HepG2 (cell line): Measurements from ENCODE around the gene COX4I2. TPM values are rescaled to one million over a fixed set of nuclear protein-coding genes. Genes with fewer than 3 reads are reported as not detected.

Experiments
- AFF4 ChIP-seq: sonication (generic); formaldehyde crosslinking; IDR thresholded peaks from 2 replicates; pipeline ENCODE4 v1.4.0; 2020; ENCODE audit warnings: missing genetic modification reagents
- ATM ChIP-seq: fragments of 450-650 bp; IDR thresholded peaks from 2 replicates; pipeline ENCODE4 v1.7.1; 2017; ENCODE audit warnings: mild to moderate bottlenecking, borderline replicate concordance
- BRF2 ChIP-seq: sonication (generic); formaldehyde crosslinking; IDR thresholded peaks from 2 replicates; pipeline ENCODE4 v1.8.1; 2022; ENCODE audit warnings: mild to moderate bottlenecking, missing genetic modification reagents
- DMAP1 ChIP-seq: IDR thresholded peaks from 2 replicates; pipeline ENCODE4 v1.6.1; 2016
- E2F5 ChIP-seq: sonication (generic); formaldehyde crosslinking; conservative IDR thresholded peaks from 2 replicates; pipeline ENCODE4 v1.4.0; 2020; ENCODE audit warnings: missing genetic modification reagents
- GFI1 ChIP-seq: sonication (generic); formaldehyde crosslinking; IDR thresholded peaks from 2 replicates; pipeline ENCODE4 v1.5.0; 2020; ENCODE audit warnings: missing genetic modification reagents, mild to moderate bottlenecking, borderline replicate concordance
- GPN1 ChIP-seq: sonication (generic); formaldehyde crosslinking; IDR thresholded peaks from 2 replicates; pipeline ENCODE4 v1.5.1; 2020; ENCODE audit warnings: missing genetic modification reagents, borderline replicate concordance
- HOXA7 ChIP-seq: sonication (generic); formaldehyde crosslinking; IDR thresholded peaks from 2 replicates; pipeline ENCODE4 v1.8.1; 2022; ENCODE audit warnings: mild to moderate bottlenecking, missing genetic modification reagents, moderate library complexity
- MTF2 ChIP-seq: sonication (generic); formaldehyde crosslinking; IDR thresholded peaks from 2 replicates; pipeline ENCODE4 v1.5.0; 2020; ENCODE audit warnings: missing genetic modification reagents, borderline replicate concordance
- NR0B2 ChIP-seq: sonication (generic); formaldehyde crosslinking; IDR thresholded peaks from 2 replicates; pipeline ENCODE4 v1.4.0; 2020; ENCODE audit warnings: mild to moderate bottlenecking, missing genetic modification reagents
- STAT5B ChIP-seq: sonication (generic); formaldehyde crosslinking; IDR thresholded peaks from 2 replicates; pipeline ENCODE4 v1.4.0; 2020; ENCODE audit warnings: missing genetic modification reagents
- TFDP2 ChIP-seq: sonication (generic); formaldehyde crosslinking; IDR thresholded peaks from 2 replicates; pipeline ENCODE4 v1.4.0; 2020; ENCODE audit warnings: missing genetic modification reagents
- THYN1 ChIP-seq: sonication (generic); formaldehyde crosslinking; IDR thresholded peaks from 2 replicates; pipeline ENCODE4 v1.8.1; 2023; ENCODE audit warnings: low read depth, mild to moderate bottlenecking, moderate library complexity, missing genetic modification reagents, borderline replicate concordance
- YEATS4 ChIP-seq: sonication (generic); formaldehyde crosslinking; IDR thresholded peaks from 2 replicates; pipeline ENCODE4 v1.4.0; 2020; ENCODE audit warnings: missing genetic modification reagents, borderline replicate concordance
- ZMYM3 ChIP-seq: sonication (generic); formaldehyde crosslinking; IDR thresholded peaks from 2 replicates; pipeline ENCODE4 v1.5.1; 2020; ENCODE audit warnings: mild to moderate bottlenecking, missing genetic modification reagents
- ZNF232 ChIP-seq: sonication (generic); formaldehyde crosslinking; IDR thresholded peaks from 2 replicates; pipeline ENCODE4 v1.4.0; 2020; ENCODE audit warnings: missing genetic modification reagents, borderline replicate concordance
- ZNF576 ChIP-seq: sonication (generic); formaldehyde crosslinking; IDR thresholded peaks from 2 replicates; pipeline ENCODE4 v1.4.0; 2020; ENCODE audit warnings: mild to moderate bottlenecking, missing genetic modification reagents
- ZNF724P ChIP-seq: sonication (generic); formaldehyde crosslinking; IDR thresholded peaks from 2 replicates; pipeline ENCODE4 v1.8.0; 2022; ENCODE audit warnings: missing genetic modification reagents, borderline replicate concordance
- ZNF784 ChIP-seq: sonication (generic); formaldehyde crosslinking; IDR thresholded peaks from 2 replicates; pipeline ENCODE4 v1.5.1; 2020; ENCODE audit warnings: missing genetic modification reagents, mild to moderate bottlenecking, borderline replicate concordance
- polyA plus RNA-seq, 8 experiments: library from polyadenylated mRNA; depleted of rRNA in 3 of 8; stranded (reverse) in 7 of 8; unstranded in 1 of 8; fragments of >200 nt; fragmentation: Illumina TruSeq in 4 of 8; extraction: Trizol in 4 of 8; gene quantifications; 2 replicates each; pipeline versions ENCODE4 v1.2.1 to v1.2.3, GENCODE V29; 2011 to 2016; ENCODE audit warnings: low read depth in 4 of 8, missing spikeins in 1 of 8, mixed read lengths in 1 of 8; ENCODE audit not compliant: insufficient read depth in 1 of 8
- total RNA-seq, 5 experiments: library from RNA; depleted of rRNA; stranded (reverse); fragments of >200 nt; fragmentation: Illumina TruSeq; extraction: Trizol; gene quantifications; 2 replicates each; pipeline ENCODE4 v1.2.3, GENCODE V29; 2016; ENCODE audit warnings: low read depth in 1 of 5

The COX4I2 gene
- total and polyA plus RNA-seq, 2 of the 13 experiments (the other 11 are each of a cell fraction or from before 2014, with no cell fraction given): 1.1 TPM; not detected in 1

- 0 out of 2 replicates have a peak, but pooled peaks have one; percentile 81 for TF ChIP-seq ZNF576 (CRISPR knock-in tag)
- peak; percentile 91; the same call in 1 of the 2 replicates for TF ChIP-seq AFF4 (CRISPR knock-in tag)
- TF ChIP-seq MTF2 (CRISPR knock-in tag): no peak
- TF ChIP-seq GPN1 (CRISPR knock-in tag): no peak
- no peak; the same call in 1 of the 2 replicates for TF ChIP-seq ZNF784 (CRISPR knock-in tag)
- peak; percentile 92 for TF ChIP-seq TFDP2
- TF ChIP-seq NR0B2 (CRISPR knock-in tag): peak; percentile 79; the same call in 1 of the 2 replicates
- no peak; the same call in 1 of the 2 replicates for TF ChIP-seq ATM
- peak; percentile 71 for TF ChIP-seq E2F5 (CRISPR knock-in tag)
- no peak for TF ChIP-seq STAT5B (CRISPR knock-in tag)
- peak; percentile 98 for TF ChIP-seq ZMYM3 (CRISPR knock-in tag)
- no peak for TF ChIP-seq HOXA7 (CRISPR knock-in tag)
- peak; percentile 75; the same call in 1 of the 2 replicates for TF ChIP-seq ZNF232 (CRISPR knock-in tag)
- peak; percentile 83; the same call in 1 of the 2 replicates for TF ChIP-seq THYN1
- 0 out of 2 replicates have a peak, but pooled peaks have one; percentile 36 for TF ChIP-seq ZNF724P (CRISPR knock-in tag)
- TF ChIP-seq BRF2 (CRISPR knock-in tag): peak; percentile 56; the same call in 1 of the 2 replicates
- TF ChIP-seq GFI1: peak; percentile 84; the same call in 1 of the 2 replicates
- peak; percentile 96 for TF ChIP-seq YEATS4 (CRISPR knock-in tag)
- peak; percentile 84; the same call in 1 of the 2 replicates for TF ChIP-seq DMAP1 (CRISPR knock-in tag)
Measured at GRCh38 chr20:31603822-31604566, 33.7 kb upstream of the COX4I2 start (continued).
